Neural cell (in vitro differentiated cells): Measurements from ENCODE around the gene MAGI2. TPM values are rescaled to one million over a fixed set of nuclear protein-coding genes. Genes with fewer than 3 reads are reported as not detected.

Experiments
- H2AFZ ChIP-seq: fragments of 200-600, 300-800 bp; sonication (generic), shearing (Covaris generic); 2 replicates; pipeline ENCODE4 v1.6.0; 2014; ENCODE audit warnings: low read depth, mild to moderate bottlenecking, antibody characterized with exemption, low read length, moderate library complexity
- H3F3A ChIP-seq: fragments of 200-600 bp; shearing (Covaris generic); 2 replicates; pipeline ENCODE4 v1.6.1; 2016; ENCODE audit warnings: mild to moderate bottlenecking, moderate library complexity, mixed read lengths, antibody characterized with exemption, low read length; ENCODE audit not compliant: insufficient read depth, poor library complexity, severe bottlenecking
- H3K27ac ChIP-seq: fragments of 200-600, 300-800 bp; sonication (generic), shearing (Covaris generic); 2 replicates; pipeline ENCODE4 v1.5.1; 2014; ENCODE audit warnings: mild to moderate bottlenecking, low read length, moderate library complexity
- H3K27me3 ChIP-seq: fragments of 300-800, 200-600 bp; sonication (generic), shearing (Covaris generic); 2 replicates; pipeline ENCODE4 v1.6.0; 2014; ENCODE audit warnings: mild to moderate bottlenecking, low read depth, low read length, moderate library complexity; ENCODE audit not compliant: insufficient read depth
- H3K36me3 ChIP-seq: fragments of 300-800, 200-600 bp; sonication (generic), shearing (Covaris generic); 2 replicates; pipeline ENCODE4 v1.5.1; 2014; ENCODE audit warnings: mild to moderate bottlenecking, antibody characterized with exemption, low read length, moderate library complexity; ENCODE audit not compliant: insufficient read depth
- H3K4me2 ChIP-seq: fragments of 300-800, 200-600 bp; sonication (generic), shearing (Covaris generic); 2 replicates; pipeline ENCODE4 v1.6.0; 2014; ENCODE audit warnings: mild to moderate bottlenecking, low read length
- H3K4me3 ChIP-seq: fragments of 300-800, 200-600 bp; sonication (generic), shearing (Covaris generic); 2 replicates; pipeline ENCODE4 v1.5.1; 2014; ENCODE audit warnings: mild to moderate bottlenecking, low read length, moderate library complexity
- H3K79me2 ChIP-seq: fragments of 200-600 bp; shearing (Covaris generic); replicated peaks from 2 replicates; pipeline ENCODE4 v1.6.0; 2014; ENCODE audit warnings: mild to moderate bottlenecking, low read length, moderate library complexity; ENCODE audit not compliant: insufficient read depth
- H3K9ac ChIP-seq: fragments of 300-800, 200-600 bp; sonication (generic), shearing (Covaris generic); 2 replicates; pipeline ENCODE4 v1.6.1; 2016; ENCODE audit warnings: mild to moderate bottlenecking, low read length, mixed read lengths
- H3K9me2 ChIP-seq: fragments of 200-600 bp; shearing (Covaris generic); 2 replicates; pipeline ENCODE4 v1.6.1; 2016; ENCODE audit warnings: mild to moderate bottlenecking, low read length, mixed read lengths; ENCODE audit not compliant: insufficient read depth
- H3K9me3 ChIP-seq: fragments of 200-600, 300-800 bp; sonication (generic), shearing (Covaris generic); 2 replicates; pipeline ENCODE4 v1.6.1; 2016; ENCODE audit warnings: mild to moderate bottlenecking, mixed run types, low read length, moderate library complexity, mixed read lengths
- H4K20me1 ChIP-seq: fragments of 200-600 bp; shearing (Covaris generic); 2 replicates; pipeline ENCODE4 v1.6.1; 2016; ENCODE audit warnings: mild to moderate bottlenecking, mixed run types; ENCODE audit not compliant: insufficient read depth
- CTCF ChIP-seq: fragments of 450-650 bp; IDR thresholded peaks from 2 replicates; pipeline ENCODE4 v1.5.1; 2014; ENCODE audit warnings: antibody characterized with exemption, mild to moderate bottlenecking, moderate library complexity; ENCODE audit not compliant: poor library complexity, severe bottlenecking
- EP300 ChIP-seq: fragments of 450-650 bp; conservative IDR thresholded peaks from 2 replicates; pipeline ENCODE4 v1.6.1; 2014; ENCODE audit warnings: antibody characterized with exemption, mild to moderate bottlenecking, moderate library complexity; ENCODE audit not compliant: poor library complexity, severe bottlenecking
- EZH2 ChIP-seq: fragments of 200-600, 300-800 bp; shearing (Covaris generic), sonication (generic); IDR thresholded peaks from 2 replicates; pipeline ENCODE4 v1.6.1; 2014; ENCODE audit warnings: antibody characterized with exemption, low read length, borderline replicate concordance, mild to moderate bottlenecking; ENCODE audit not compliant: insufficient read depth, poor library complexity, severe bottlenecking
- MXI1 ChIP-seq: fragments of 450-650 bp; conservative IDR thresholded peaks from 2 replicates; pipeline ENCODE4 v1.6.1; 2014; ENCODE audit warnings: antibody characterized with exemption, mild to moderate bottlenecking; ENCODE audit not compliant: poor library complexity, severe bottlenecking
- POLR2AphosphoS5 ChIP-seq: IDR thresholded peaks from 2 replicates; pipeline ENCODE4 v1.6.1; 2012
- RAD21 ChIP-seq: fragments of 450-650 bp; conservative IDR thresholded peaks from 2 replicates; pipeline ENCODE4 v1.6.1; 2014; ENCODE audit warnings: antibody characterized with exemption, mild to moderate bottlenecking, moderate library complexity
- REST ChIP-seq: IDR thresholded peaks from 2 replicates; pipeline ENCODE4 v1.6.1; 2012; ENCODE audit warnings: borderline replicate concordance
- SMC3 ChIP-seq: fragments of 450-650 bp; conservative IDR thresholded peaks from 2 replicates; pipeline ENCODE4 v1.6.1; 2014; ENCODE audit warnings: antibody characterized with exemption, mild to moderate bottlenecking, moderate library complexity; ENCODE audit not compliant: poor library complexity
- TAF1 ChIP-seq: IDR thresholded peaks from 2 replicates; pipeline ENCODE4 v1.6.1; 2012; ENCODE audit warnings: low read depth
- polyA plus RNA-seq: library from polyadenylated mRNA; depleted of rRNA; stranded (reverse); fragments of >200 nt; gene quantifications from 2 replicates; pipeline ENCODE4 v1.2.3, GENCODE V29; 2014

MAGI2 gene
- polyA plus RNA-seq, 1 donor from 2014 or later: 19.3 TPM

- no peaks in the 10 kb centered on the region for H3K36me3 ChIP-seq
- no peak overlapping the region for H3K4me3 ChIP-seq
- TF ChIP-seq EZH2: no peak
- no peak for TF ChIP-seq EP300
- no peak for TF ChIP-seq RAD21
- no peak for TF ChIP-seq MXI1
- TF ChIP-seq POLR2AphosphoS5: no peak
- no peak for TF ChIP-seq REST
- TF ChIP-seq SMC3: no peak
- TF ChIP-seq TAF1: no peak
- TF ChIP-seq CTCF: no peak
- no peaks in the 10 kb centered on the region for H3F3A ChIP-seq
- H4K20me1 ChIP-seq: no peaks in the 10 kb centered on the region
- H3K79me2 ChIP-seq: no peaks in the 10 kb centered on the region
- H3K27me3 ChIP-seq: no peaks in the 10 kb centered on the region
- no peak overlapping the region for H3K4me2 ChIP-seq
- no peak overlapping the region for H3K9ac ChIP-seq
- H3K9me2 ChIP-seq: no peaks in the 10 kb centered on the region
- H3K27ac ChIP-seq: no peak overlapping the region
- H3K9me3 ChIP-seq: no peaks in the 10 kb centered on the region
- H2AFZ ChIP-seq: no peak overlapping the region
Measured at GRCh38 chr7:78007231-78007630, 1446.2 kb downstream of the MAGI2 start.

GRCh38 chr7:78006063-78006755 is 1447.3 kb downstream of the MAGI2 start:
- Histone ChIP-seq H2AFZ (no peak overlapping the region), H3K9me3 (no peaks in the 10 kb centered on the region), H4K20me1 (no peaks in the 10 kb centered on the region), H3K4me3 (no peak overlapping the region), H3K9me2 (no peaks in the 10 kb centered on the region), H3K79me2 (no peaks in the 10 kb centered on the region), H3K27me3 (no peaks in the 10 kb centered on the region), H3K27ac (no peak overlapping the region), H3K36me3 (no peaks in the 10 kb centered on the region), H3K4me2 (no peak overlapping the region), H3F3A (no peaks in the 10 kb centered on the region), H3K9ac (no peak overlapping the region)
- no peak for TF ChIP-seq TAF1
- no peak for TF ChIP-seq EZH2
- TF ChIP-seq SMC3: no peak
